Body of pancreas (tissue), 4 donors: ENCODE results near the gene HLA-DOB.

Source experiments
- POLR2A ChIP-seq, 3 donors: fragments of 450-650 bp; IDR thresholded peaks; one replicate each; pipeline ENCODE4 v1.6.1; 2016; ENCODE audit warnings: antibody characterized with exemption in 3 of 3, mild to moderate bottlenecking in 2 of 3
- TF ChIP-seq, protein P1 (sequence below), 7 experiments: fragments of 450-650 bp in 4 of 7; fragments of 200-600 bp in 3 of 7; sonication (generic) in 3 of 7; IDR thresholded peaks; one replicate each; pipeline ENCODE4 v1.5.1; 2016 to 2019; ENCODE audit warnings: antibody characterized with exemption in 7 of 7

DNA sequence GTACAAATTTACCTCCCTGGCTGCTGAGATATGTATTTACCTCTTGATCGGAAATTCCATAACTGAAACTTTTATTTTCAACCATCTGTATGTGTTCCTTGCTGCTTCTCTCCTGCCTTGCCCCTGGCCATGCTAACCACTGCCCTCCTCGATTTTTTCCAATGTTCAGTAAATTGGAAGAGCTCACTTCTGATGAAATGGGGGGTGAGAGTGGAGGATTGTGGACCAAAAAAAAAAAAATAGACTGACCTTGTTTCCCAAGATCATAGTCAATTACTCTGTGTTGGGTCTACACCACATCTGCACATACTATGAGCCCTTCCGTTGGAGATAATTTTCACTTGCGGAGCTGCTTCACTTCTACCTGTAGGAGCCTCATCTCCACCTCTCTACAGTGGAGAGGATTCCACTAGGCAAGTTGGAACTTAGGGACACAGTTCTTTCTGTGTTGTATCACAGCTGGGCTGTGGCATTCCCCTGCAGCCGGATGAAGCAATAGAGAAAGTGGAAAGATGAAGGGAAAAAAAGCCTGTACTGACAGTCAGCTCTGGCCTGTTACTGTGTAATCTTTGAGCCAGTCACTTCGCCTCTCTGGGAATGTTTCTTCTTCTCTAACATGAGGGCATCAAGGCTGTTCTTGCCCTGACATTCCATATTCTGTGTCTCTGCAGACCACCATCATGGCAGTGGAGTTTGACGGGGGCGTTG, 38.8 kb upstream of the HLA-DOB start:
- TF ChIP-seq, protein P1, sequence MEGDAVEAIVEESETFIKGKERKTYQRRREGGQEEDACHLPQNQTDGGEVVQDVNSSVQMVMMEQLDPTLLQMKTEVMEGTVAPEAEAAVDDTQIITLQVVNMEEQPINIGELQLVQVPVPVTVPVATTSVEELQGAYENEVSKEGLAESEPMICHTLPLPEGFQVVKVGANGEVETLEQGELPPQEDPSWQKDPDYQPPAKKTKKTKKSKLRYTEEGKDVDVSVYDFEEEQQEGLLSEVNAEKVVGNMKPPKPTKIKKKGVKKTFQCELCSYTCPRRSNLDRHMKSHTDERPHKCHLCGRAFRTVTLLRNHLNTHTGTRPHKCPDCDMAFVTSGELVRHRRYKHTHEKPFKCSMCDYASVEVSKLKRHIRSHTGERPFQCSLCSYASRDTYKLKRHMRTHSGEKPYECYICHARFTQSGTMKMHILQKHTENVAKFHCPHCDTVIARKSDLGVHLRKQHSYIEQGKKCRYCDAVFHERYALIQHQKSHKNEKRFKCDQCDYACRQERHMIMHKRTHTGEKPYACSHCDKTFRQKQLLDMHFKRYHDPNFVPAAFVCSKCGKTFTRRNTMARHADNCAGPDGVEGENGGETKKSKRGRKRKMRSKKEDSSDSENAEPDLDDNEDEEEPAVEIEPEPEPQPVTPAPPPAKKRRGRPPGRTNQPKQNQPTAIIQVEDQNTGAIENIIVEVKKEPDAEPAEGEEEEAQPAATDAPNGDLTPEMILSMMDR (IDR thresholded peaks at IDR 0.05), result no peak
- no peak for TF ChIP-seq POLR2A (IDR thresholded peaks at IDR 0.05)
